T-helper 1 cell (primary cell): ENCODE data around the gene PCDHA13.
"Not testable (repeated sequence)": the region's sequence is repeated elsewhere in the genome, so short reads cannot be mapped to it uniquely, and the experiment has no call there.

Source experiments
- DNase-seq, 5 donors: peaks; one replicate each; pipeline ENCODE4 v3.0.0-alpha.2; 2012 to 2020
- total RNA-seq, 4 donors: gene quantifications; one replicate each; lab custom pipeline; 2026; lab: John Stamatoyannopoulos, UW

The PCDHA13 gene
- total RNA-seq = 0 reads per million in 4 donors

GRCh38 chr5:140881889-140882590 is at the start of gene PCDHA13:
PCDHA13 (plus strand) TSS chr5:140882124; CDS start chr5:140882269, 145 bp downstream.
- DNase-seq = no peak

- DNase-seq = no peak
Observed at GRCh38 chr5:140833993-140834392, 47.9 kb upstream of the PCDHA13 start, which contains the start of gene PCDHA7. PCDHA7 (plus strand) TSS chr5:140834269; CDS start chr5:140834384, 115 bp downstream.

- not testable (repeated sequence) for DNase-seq
Observed at GRCh38 chr5:140834439-140835008, 47.4 kb upstream of the PCDHA13 start.

GRCh38 chr5:140835622-140836510 is 46.1 kb upstream of the PCDHA13 start:
- no peak for DNase-seq

- no peak for DNase-seq
Observed at GRCh38 chr5:140840978-140841962, 40.7 kb upstream of the PCDHA13 start, which contains the start of gene PCDHA8. PCDHA8 (plus strand) TSS chr5:140841187; CDS start chr5:140841322, 135 bp downstream.

GRCh38 chr5:140842798-140843733 is 38.9 kb upstream of the PCDHA13 start:
- no peak for DNase-seq

- not testable (repeated sequence) for DNase-seq
Observed at GRCh38 chr5:140848139-140849102, 33.5 kb upstream of the PCDHA13 start, which contains the start of gene PCDHA9. PCDHA9 (plus strand) TSS chr5:140848382; CDS start chr5:140848496, 114 bp downstream.

- not testable (repeated sequence) for DNase-seq
Observed at GRCh38 chr5:140849831-140850634, 31.9 kb upstream of the PCDHA13 start.

- DNase-seq = no peak
Observed at GRCh38 chr5:140855772-140856674, 25.9 kb upstream of the PCDHA13 start, which contains the start of gene PCDHA10. PCDHA10 (plus strand) TSS chr5:140855897; CDS start chr5:140856049, 152 bp downstream.

- no peak for DNase-seq
Observed at GRCh38 chr5:140857177-140857986, 24.5 kb upstream of the PCDHA13 start.

- DNase-seq = no peak
Observed at GRCh38 chr5:140857987-140858240, 24.0 kb upstream of the PCDHA13 start.

- DNase-seq = no peak
Observed at GRCh38 chr5:140862441-140863295, 19.3 kb upstream of the PCDHA13 start.

- DNase-seq = no peak
Observed at GRCh38 chr5:140868721-140869554, 13.0 kb upstream of the PCDHA13 start, which contains the start of gene PCDHA11. PCDHA11 (plus strand) TSS chr5:140868957; CDS start chr5:140869104, 147 bp downstream.

- DNase-seq = no peak
Observed at GRCh38 chr5:140869555-140869886, 12.4 kb upstream of the PCDHA13 start.
